Activated naive CD4-positive, alpha-beta T cell treated with anti-CD3 and anti-CD28 coated beads, Interleukin-2, amount 10 ng/mL, durations not matched to agents 7 days and 5 days (primary cell): ENCODE results near the gene CMTM8.
"Not testable (repeated sequence)": the region's sequence is repeated elsewhere in the genome, so short reads cannot be mapped to it uniquely, and the experiment has no call there.

Experiments used
- CTCF ChIA-PET: fragments of 350-600 bp; sonication (Branson Sonifier 250); formaldehyde crosslinking; loops from one replicate; lab custom pipeline; 2021; ENCODE audit warnings: antibody characterized with exemption; lab: Charles Lee
- DNase-seq: peaks from one replicate; pipeline ENCODE4 v3.0.0-alpha.2; 2020
- H3K27ac Mint-ChIP-seq: one replicate; pipeline ENCODE4 v1.8.0; 2021; ENCODE audit warnings: mild to moderate bottlenecking, moderate library complexity, mixed read lengths
- H3K27me3 Mint-ChIP-seq: one replicate; pipeline ENCODE4 v1.8.0; 2021; ENCODE audit warnings: mild to moderate bottlenecking, mixed read lengths
- H3K36me3 Mint-ChIP-seq: one replicate; pipeline ENCODE4 v1.8.0; 2021; ENCODE audit warnings: mixed read lengths
- H3K4me1 Mint-ChIP-seq: one replicate; pipeline ENCODE4 v1.8.0; 2021; ENCODE audit warnings: mixed read lengths
- H3K4me3 Mint-ChIP-seq: one replicate; pipeline ENCODE4 v1.8.0; 2021; ENCODE audit warnings: mild to moderate bottlenecking, moderate library complexity, mixed read lengths
- H3K9me3 Mint-ChIP-seq: one replicate; pipeline ENCODE4 v1.8.0; 2021; ENCODE audit warnings: mixed read lengths

The CMTM8 gene

GRCh38 chr3:32216172-32216783 lies 22.2 kb upstream of the CMTM8 start:
- Mint-ChIP-seq H3K4me3 (no peak overlapping the region), H3K4me1 (no peaks in the 10 kb centered on the region), H3K27me3 (peaks cover 18% of the 10 kb centered on the region), H3K27ac (no peak overlapping the region), H3K36me3 (no peaks in the 10 kb centered on the region), H3K9me3 (peaks cover 5% of the 10 kb centered on the region)
- CTCF ChIA-PET, result no interaction called here
- DNase-seq, result no peak

DNA sequence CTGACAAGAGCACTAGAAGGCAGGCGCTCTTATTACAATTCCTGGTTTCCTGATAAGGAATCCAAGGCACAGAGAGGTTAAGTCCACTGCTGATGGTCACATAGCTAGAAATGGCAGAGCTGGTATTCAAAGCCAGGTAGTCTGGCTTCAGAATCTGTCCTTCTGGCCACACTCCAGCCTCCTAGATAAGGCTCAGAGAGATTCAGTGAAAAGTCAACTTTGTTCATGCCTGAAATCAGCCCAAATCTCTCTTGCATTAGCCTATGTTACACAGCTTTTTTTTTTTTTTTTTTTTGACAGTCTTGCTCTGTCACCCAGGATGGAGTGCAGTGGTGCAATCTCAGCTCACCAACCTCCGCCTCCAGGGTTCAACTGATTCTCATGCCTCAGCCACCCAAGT lies 21.1 kb upstream of the CMTM8 start:
- no peaks in the 10 kb centered on the region for H3K36me3 Mint-ChIP-seq
- H3K27me3 Mint-ChIP-seq, result peaks cover 18% of the 10 kb centered on the region
- peaks cover 3% of the 10 kb centered on the region for H3K4me1 Mint-ChIP-seq
- CTCF ChIA-PET, result interaction anchor here (0.6 kb wide), 1 partner anchor 16 kb away, joined by 3 read pairs; no protein-coding TSS in a partner anchor
- peaks cover 5% of the 10 kb centered on the region for H3K9me3 Mint-ChIP-seq
- DNase-seq, result no peak
- no peak overlapping the region for H3K4me3 Mint-ChIP-seq
- H3K27ac Mint-ChIP-seq, result no peak overlapping the region

DNA sequence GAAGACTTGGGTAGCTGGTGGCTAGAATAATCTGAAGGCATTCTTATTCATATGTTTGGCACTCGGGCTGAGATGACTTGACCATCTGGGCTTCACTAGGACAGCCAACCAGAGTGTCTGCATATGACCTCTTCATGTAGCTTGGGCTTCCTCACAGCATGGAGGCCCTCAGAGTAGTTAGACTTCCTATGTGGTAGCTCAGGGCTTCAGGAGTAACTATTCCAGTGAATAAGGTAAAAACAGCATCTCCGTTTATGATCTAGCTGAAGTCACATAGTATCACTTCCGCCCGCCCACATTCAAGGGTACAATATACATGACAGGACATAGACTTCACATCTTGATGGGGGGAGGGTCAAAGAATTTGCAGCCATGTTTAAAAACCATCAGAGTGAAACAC lies 18.9 kb upstream of the CMTM8 start:
- peaks cover 33% of the 10 kb centered on the region for H3K27me3 Mint-ChIP-seq
- no peaks in the 10 kb centered on the region for H3K36me3 Mint-ChIP-seq
- DNase-seq, result no peak
- H3K27ac Mint-ChIP-seq, result no peak overlapping the region
- H3K4me3 Mint-ChIP-seq, result no peak overlapping the region
- peaks cover 5% of the 10 kb centered on the region for H3K9me3 Mint-ChIP-seq
- CTCF ChIA-PET, result interaction anchor here (0.6 kb wide), 1 partner anchor 328 kb away, joined by 3 read pairs; no protein-coding TSS in a partner anchor
- H3K4me1 Mint-ChIP-seq, result peaks cover 3% of the 10 kb centered on the region

GRCh38 chr3:32220006-32220405 lies 18.5 kb upstream of the CMTM8 start:
- CTCF ChIA-PET, result interaction anchor here (0.6 kb wide), 1 partner anchor 328 kb away, joined by 3 read pairs; no protein-coding TSS in a partner anchor

GRCh38 chr3:32222950-32223349 lies 15.5 kb upstream of the CMTM8 start:
- Mint-ChIP-seq H3K9me3 (peaks cover 5% of the 10 kb centered on the region), H3K27me3 (peaks cover 36% of the 10 kb centered on the region), H3K4me3 (no peak overlapping the region), H3K36me3 (no peaks in the 10 kb centered on the region), H3K27ac (no peak overlapping the region), H3K4me1 (peaks cover 3% of the 10 kb centered on the region)
- DNase-seq, result no peak
- CTCF ChIA-PET, result no interaction called here

More at GRCh38 chr3:32220006-32220405, 18.5 kb upstream of the CMTM8 start:
- Mint-ChIP-seq H3K4me1 (peaks cover 3% of the 10 kb centered on the region), H3K9me3 (peaks cover 5% of the 10 kb centered on the region), H3K36me3 (no peaks in the 10 kb centered on the region), H3K4me3 (no peak overlapping the region), H3K27ac (no peak overlapping the region), H3K27me3 (peaks cover 38% of the 10 kb centered on the region)
- no peak for DNase-seq

GRCh38 chr3:32224016-32224516 lies 14.4 kb upstream of the CMTM8 start:
- Mint-ChIP-seq H3K4me3 (no peak overlapping the region), H3K9me3 (peaks cover 5% of the 10 kb centered on the region), H3K36me3 (no peaks in the 10 kb centered on the region), H3K27me3 (peaks cover 27% of the 10 kb centered on the region), H3K27ac (no peak overlapping the region), H3K4me1 (peaks cover 3% of the 10 kb centered on the region)
- CTCF ChIA-PET, result no interaction called here
- DNase-seq, result no peak

DNA sequence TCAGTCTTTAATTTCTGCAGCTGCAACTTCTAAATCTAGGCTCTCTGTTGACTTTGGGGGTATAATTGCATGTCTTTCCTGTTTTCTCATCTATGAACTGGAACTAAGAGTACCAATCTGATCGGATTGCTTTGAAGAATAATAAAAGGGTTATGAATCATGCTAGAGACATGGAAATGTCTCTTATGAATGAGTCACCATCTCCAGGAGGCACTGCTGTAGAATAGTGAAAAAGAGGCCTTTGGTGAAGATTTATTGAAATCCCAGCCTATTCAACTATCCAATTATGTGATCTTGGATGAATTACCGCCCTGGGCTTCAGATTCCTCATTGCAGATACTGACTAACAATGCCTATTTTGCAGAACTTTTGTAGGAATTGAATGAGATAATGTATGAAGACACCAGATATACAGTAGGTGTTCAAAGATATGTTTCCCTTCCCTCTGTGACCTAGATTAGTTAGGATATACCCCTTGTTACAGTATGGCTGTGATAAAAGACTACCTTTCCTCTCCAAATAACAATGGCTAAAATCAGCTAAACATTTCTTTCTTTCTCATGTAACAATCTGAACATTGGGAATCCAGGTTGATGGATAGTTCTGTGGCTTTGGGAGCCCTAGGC lies 11.5 kb upstream of the CMTM8 start:
- H3K4me1 Mint-ChIP-seq, result peaks cover 2% of the 10 kb centered on the region
- H3K36me3 Mint-ChIP-seq, result no peaks in the 10 kb centered on the region
- CTCF ChIA-PET, result interaction anchor here (1.2 kb wide), 1 partner anchor 13 kb away, joined by 6 read pairs; no protein-coding TSS in a partner anchor
- no peak overlapping the region for H3K4me3 Mint-ChIP-seq
- no peak overlapping the region for H3K27ac Mint-ChIP-seq
- no peak for DNase-seq
- peaks cover 27% of the 10 kb centered on the region for H3K27me3 Mint-ChIP-seq
- H3K9me3 Mint-ChIP-seq, result no peaks in the 10 kb centered on the region

- H3K27me3 Mint-ChIP-seq, result peaks cover 20% of the 10 kb centered on the region
- H3K4me3 Mint-ChIP-seq, DNase-seq, CTCF ChIA-PET, H3K36me3 Mint-ChIP-seq, H3K27ac Mint-ChIP-seq, H3K4me1 Mint-ChIP-seq, H3K9me3 Mint-ChIP-seq: not testable (repeated sequence)
Measured at GRCh38 chr3:32228743-32229142, 9.7 kb upstream of the CMTM8 start.

- Mint-ChIP-seq H3K27ac (no peak overlapping the region), H3K4me1 (no peaks in the 10 kb centered on the region)
- CTCF ChIA-PET, result interaction anchor here (0.6 kb wide), 1 partner anchor 104 kb away, joined by 3 read pairs; no protein-coding TSS in a partner anchor
Measured at GRCh38 chr3:32229565-32229964, 8.9 kb upstream of the CMTM8 start.

DNA sequence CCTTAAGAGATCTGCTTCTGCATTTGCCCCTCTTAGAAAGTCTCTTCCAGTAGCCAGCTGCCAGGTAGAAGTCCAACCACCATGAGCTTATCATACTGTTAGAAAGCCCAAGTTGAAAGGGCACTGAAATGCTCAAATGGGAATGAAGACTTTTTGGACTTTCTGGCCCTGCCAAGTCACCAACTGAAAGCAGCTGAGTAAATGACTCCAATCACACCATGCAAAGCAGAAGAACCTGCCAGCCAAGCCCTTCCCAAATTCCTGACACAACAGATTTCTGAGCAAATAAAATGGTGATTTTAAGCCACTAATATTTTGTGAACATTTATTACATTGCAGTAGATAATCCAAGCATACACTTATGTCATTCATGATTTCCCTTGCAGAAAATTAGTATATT lies 2.1 kb upstream of the CMTM8 start:
- Mint-ChIP-seq H3K27me3 (peaks cover 35% of the 10 kb centered on the region), H3K4me3 (no peak overlapping the region), H3K9me3 (peaks cover 4% of the 10 kb centered on the region), H3K36me3 (peaks cover 8% of the 10 kb centered on the region), H3K27ac (no peak overlapping the region), H3K4me1 (peaks cover 28% of the 10 kb centered on the region)
- DNase-seq, result no peak
- CTCF ChIA-PET, result no interaction called here

More at GRCh38 chr3:32229565-32229964, 8.9 kb upstream of the CMTM8 start:
- DNase-seq, result no peak
- Mint-ChIP-seq H3K9me3 (no peaks in the 10 kb centered on the region), H3K4me3 (no peak overlapping the region), H3K27me3 (peaks cover 12% of the 10 kb centered on the region), H3K36me3 (no peaks in the 10 kb centered on the region)

GRCh38 chr3:32237670-32238452 lies 619 bp upstream of the CMTM8 start:
- H3K27ac Mint-ChIP-seq, result no peak overlapping the region
- peaks cover 35% of the 10 kb centered on the region for H3K27me3 Mint-ChIP-seq
- H3K4me1 Mint-ChIP-seq, result peaks cover 29% of the 10 kb centered on the region
- H3K4me3 Mint-ChIP-seq, result peak overlapping the region; percentile 78
- no peak for DNase-seq
- H3K36me3 Mint-ChIP-seq, result peaks cover 9% of the 10 kb centered on the region
- H3K9me3 Mint-ChIP-seq, result peaks cover 4% of the 10 kb centered on the region
- CTCF ChIA-PET, result no interaction called here

- DNase-seq, result peak; percentile 27
- Mint-ChIP-seq H3K4me3 (peak overlapping the region; percentile 78), H3K9me3 (peaks cover 4% of the 10 kb centered on the region), H3K27me3 (peaks cover 35% of the 10 kb centered on the region), H3K36me3 (peaks cover 16% of the 10 kb centered on the region), H3K27ac (peak overlapping the region; percentile 59), H3K4me1 (peaks cover 40% of the 10 kb centered on the region)
- CTCF ChIA-PET, result interaction anchor here (0.7 to 3.8 kb wide), 17 partner anchors 12 to 134 kb away, joined by 3 to 24 read pairs (median 5); no protein-coding TSS in a partner anchor
Measured at GRCh38 chr3:32239307-32240158, 1.1 kb downstream of the CMTM8 start.

- CTCF ChIA-PET, result interaction anchor here (0.6 to 3.8 kb wide), 21 partner anchors 10 to 254 kb away, joined by 3 to 24 read pairs (median 5); no protein-coding TSS in a partner anchor
- Mint-ChIP-seq H3K27me3 (peaks cover 32% of the 10 kb centered on the region), H3K36me3 (peaks cover 16% of the 10 kb centered on the region), H3K4me3 (peak overlapping the region; percentile 78), H3K27ac (no peak overlapping the region), H3K9me3 (peaks cover 4% of the 10 kb centered on the region), H3K4me1 (peaks cover 46% of the 10 kb centered on the region)
- DNase-seq, result peak; percentile 68
Measured at GRCh38 chr3:32240159-32240545, 1.7 kb downstream of the CMTM8 start.
